Adrenal gland (tissue), 12 donors: Measurements from ENCODE around the gene EMID1. TPM values are rescaled to one million over a fixed set of nuclear protein-coding genes. Genes with fewer than 3 reads are reported as not detected.

ENCODE experiments used
- DNase-seq, 7 donors: peaks; one replicate each; pipeline ENCODE4 v3.0.0-alpha.2; 2019 to 2020
- H3K27ac ChIP-seq, 5 donors: fragments of 200-600 bp; sonication (generic) in 4 of 5; 1 replicate in 3 of 5; 2 replicates in 2 of 5; pipeline versions ENCODE4 v1.5.1 to v1.8.0; 2016 to 2020; ENCODE audit warnings: mild to moderate bottlenecking in 1 of 5
- H3K27me3 ChIP-seq: fragments of 200-600 bp; 2 replicates; pipeline ENCODE4 v1.8.0; 2021
- H3K36me3 ChIP-seq, 2 donors: fragments of 200-600 bp; replicated peaks in 1 of 2; 1 replicate in 1 of 2; 2 replicates in 1 of 2; pipeline versions ENCODE4 v1.5.1 to v1.8.0; 2018 to 2022
- H3K4me1 ChIP-seq, 2 donors: fragments of 200-600 bp; replicated peaks in 1 of 2; 1 replicate in 1 of 2; 2 replicates in 1 of 2; pipeline versions ENCODE4 v1.5.1 to v1.8.0; 2018 to 2021
- H3K4me3 ChIP-seq, 4 donors: fragments of 200-600 bp; sonication (generic) in 3 of 4; one replicate each; pipeline ENCODE4 v1.5.1; 2016 to 2018
- H3K9me3 ChIP-seq, 3 donors: fragments of 200-600 bp; sonication (generic) in 1 of 3; replicated peaks in 1 of 3; 1 replicate in 2 of 3; 2 replicates in 1 of 3; pipeline versions ENCODE4 v1.5.1 to v1.8.0; 2016 to 2021
- POLR2A ChIP-seq, 2 donors: fragments of 450-650 bp; IDR thresholded peaks; one replicate each; pipeline ENCODE4 v1.6.1; 2017; ENCODE audit warnings: antibody characterized with exemption in 2 of 2, mild to moderate bottlenecking in 2 of 2, moderate library complexity in 1 of 2
- WGBS, 4 donors: extraction: QIAGEN DNeasy Blood & Tissue Kit in 2 of 4; methylation state at CpG; one replicate each; pipeline versions ENCODE4 v1.1.5 to v1.1.7; 2013 to 2017; 5-methylcytosine and 5-hydroxymethylcytosine counted together
- intact Hi-C, 2 donors: fragments of 100-400 bp; cut with DNase I; formaldehyde crosslinking; loops; one replicate each; pipeline versions ENCODE4 v1.14.1 to v1.15.0; 2022 to 2023
- polyA plus RNA-seq, 3 donors: library from polyadenylated mRNA; stranded (reverse); fragments of 200-250 nt in 2 of 3; fragments of 350-450 nt in 1 of 3; fragmentation: Illumina TruSeq in 1 of 3; extraction: RNeasy Lipid Tissue Mini Kit (QIAGEN cat#74804) in 1 of 3; gene quantifications; one replicate each; pipeline ENCODE4 v1.2.3, GENCODE V29; 2013 to 2014
- total RNA-seq, 9 donors: library from RNA; depleted of rRNA in 4 of 9; stranded (reverse); fragments of >200 nt in 4 of 9; fragments of 120-200 nt in 1 of 9; fragmentation: NEBNext Ultra II Directional in 1 of 9; extraction: Animal tissue kit (Norgen Biotek cat#: 25700) in 1 of 9; gene quantifications; one replicate each; pipeline versions ENCODE4 v1.1.0 to v1.2.4, GENCODE V29; 2013 to 2023
- TF ChIP-seq, protein P1 (sequence below), 6 experiments: fragments of 450-650 bp in 4 of 6; fragments of 200-600 bp in 2 of 6; sonication (generic) in 1 of 6; IDR thresholded peaks; 1 replicate in 5 of 6; 2 replicates in 1 of 6; pipeline versions ENCODE4 v1.5.1 to v1.8.0; 2016 to 2021; ENCODE audit warnings: antibody characterized with exemption in 6 of 6, mild to moderate bottlenecking in 2 of 6, moderate library complexity in 1 of 6
- donor health status: healthy with polysubstance abuse.
- donor health status: Bipolar disorder and iron deficiency.
- donor health status: DM: yes; HTN: yes; CAD: no.
- donor health status: DM: no; HTN: no; CAD: no.
- donor health status: DM: no; HTN: no; CAD: no.
- donor health status: DM: yes; HTN: yes; CAD: no.

EMID1 gene
- total and polyA plus RNA-seq, 12 donors, result 2.5 to 70.9 (median 38.7) TPM

GRCh38 chr22:29219881-29220670, 14.4 kb downstream of the EMID1 start:
- Histone ChIP-seq H3K9me3 (no peaks in the 10 kb centered on the region), H3K27ac (peak overlapping the region in 1 of 5 donors; percentile 24), H3K4me1 (peaks cover 19 to 29% of the 10 kb centered on the region in 2 donors), H3K27me3 (no peaks in the 10 kb centered on the region), H3K36me3 (no peaks in the 10 kb centered on the region), H3K4me3 (no peak overlapping the region)
- intact Hi-C loops, result loop anchor here in 1 of 2 donors (5.0 kb wide), 1 partner anchor 42 kb away; no protein-coding TSS in a partner anchor
- 83 to 92% (median 88%) methylated on average over 11 to 14 of the region's 14 CpGs for WGBS, 4 donors
- no peak for DNase-seq
- no peak for TF ChIP-seq POLR2A (IDR thresholded peaks at IDR 0.05)
- TF ChIP-seq, protein P1, sequence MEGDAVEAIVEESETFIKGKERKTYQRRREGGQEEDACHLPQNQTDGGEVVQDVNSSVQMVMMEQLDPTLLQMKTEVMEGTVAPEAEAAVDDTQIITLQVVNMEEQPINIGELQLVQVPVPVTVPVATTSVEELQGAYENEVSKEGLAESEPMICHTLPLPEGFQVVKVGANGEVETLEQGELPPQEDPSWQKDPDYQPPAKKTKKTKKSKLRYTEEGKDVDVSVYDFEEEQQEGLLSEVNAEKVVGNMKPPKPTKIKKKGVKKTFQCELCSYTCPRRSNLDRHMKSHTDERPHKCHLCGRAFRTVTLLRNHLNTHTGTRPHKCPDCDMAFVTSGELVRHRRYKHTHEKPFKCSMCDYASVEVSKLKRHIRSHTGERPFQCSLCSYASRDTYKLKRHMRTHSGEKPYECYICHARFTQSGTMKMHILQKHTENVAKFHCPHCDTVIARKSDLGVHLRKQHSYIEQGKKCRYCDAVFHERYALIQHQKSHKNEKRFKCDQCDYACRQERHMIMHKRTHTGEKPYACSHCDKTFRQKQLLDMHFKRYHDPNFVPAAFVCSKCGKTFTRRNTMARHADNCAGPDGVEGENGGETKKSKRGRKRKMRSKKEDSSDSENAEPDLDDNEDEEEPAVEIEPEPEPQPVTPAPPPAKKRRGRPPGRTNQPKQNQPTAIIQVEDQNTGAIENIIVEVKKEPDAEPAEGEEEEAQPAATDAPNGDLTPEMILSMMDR (IDR thresholded peaks at IDR 0.05), result no peak

DNA sequence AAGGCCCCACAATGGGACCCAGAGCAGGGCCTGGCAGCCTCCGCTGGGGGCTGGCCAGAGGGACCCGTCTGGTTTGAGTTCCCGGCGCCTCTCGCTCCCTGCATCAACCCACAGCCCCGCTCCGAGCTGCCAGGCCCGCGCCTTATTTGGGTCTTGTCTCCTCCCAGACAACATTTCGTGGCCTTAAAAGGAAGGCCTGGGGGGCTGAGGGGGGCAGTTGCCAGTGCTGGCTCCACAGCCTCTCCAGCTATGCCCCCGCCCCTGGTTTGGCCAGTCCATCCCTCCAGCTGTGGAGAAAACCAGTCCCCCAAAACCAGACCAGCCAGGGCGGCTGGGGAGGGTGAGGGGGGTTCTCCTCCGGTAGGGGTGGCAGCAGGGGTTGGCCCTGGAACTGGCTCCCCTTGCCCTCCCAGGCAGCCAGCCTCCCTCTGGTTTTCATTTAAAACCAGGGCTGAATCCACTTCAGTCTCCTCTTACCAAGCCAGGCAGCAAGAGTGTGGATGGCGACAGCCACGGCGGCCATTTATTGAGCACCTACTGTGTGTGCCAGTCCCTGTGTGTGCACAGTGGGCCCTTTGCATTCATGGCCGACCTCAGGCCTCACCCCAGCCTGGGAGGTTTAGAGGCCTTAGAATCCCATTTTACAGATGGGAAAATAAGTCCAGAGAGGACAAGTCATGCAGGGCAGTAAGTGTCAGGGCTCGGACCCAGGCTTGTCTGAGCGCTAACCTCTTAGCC, 18.6 kb downstream of the EMID1 start:
- 88 to 93% (median 91%) methylated on average over 7 to 19 of the region's 19 CpGs for WGBS, 4 donors
- Histone ChIP-seq H3K9me3 (no peaks in the 10 kb centered on the region), H3K27ac (peak overlapping the region in 2 of 5 donors; percentile 80 to 89), H3K27me3 (no peaks in the 10 kb centered on the region), H3K4me3 (no peak overlapping the region), H3K36me3 (no peaks in the 10 kb centered on the region), H3K4me1 (peaks cover 18 to 20% of the 10 kb centered on the region in 2 donors)
- DNase-seq, result no peak
- intact Hi-C loops, result no loop called here
- TF ChIP-seq, protein P1 (IDR thresholded peaks at IDR 0.05), result no peak
- no peak for TF ChIP-seq POLR2A (IDR thresholded peaks at IDR 0.05)

DNA sequence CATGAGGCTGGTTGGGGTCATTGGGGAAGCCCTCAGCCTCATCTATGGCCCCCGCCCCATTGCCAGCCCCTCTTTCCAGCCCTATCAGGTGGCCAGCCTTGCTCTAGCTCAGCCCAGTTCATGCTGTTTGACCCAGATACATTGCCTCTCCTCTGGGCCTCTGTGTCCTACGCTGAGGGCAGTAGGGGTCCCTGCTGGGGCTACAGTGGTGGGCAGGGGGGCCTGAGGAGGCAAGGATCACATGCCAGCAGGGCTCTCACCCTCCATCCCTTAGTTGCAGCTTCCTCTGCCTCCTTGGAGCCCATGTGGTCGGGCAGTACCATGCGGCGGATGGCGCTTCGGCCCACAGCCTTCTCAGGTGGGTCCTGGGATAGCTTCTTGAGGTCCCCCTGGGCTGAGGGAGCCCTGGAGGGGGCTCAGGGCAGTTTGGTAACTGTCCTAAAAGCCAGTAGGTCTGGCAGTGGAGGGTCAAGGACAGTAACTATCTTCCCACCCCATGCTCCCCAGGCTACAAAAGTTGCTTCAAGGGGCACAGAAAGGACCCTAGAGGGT, 19.2 kb downstream of the EMID1 start:
- Histone ChIP-seq H3K4me1 (peaks cover 18 to 20% of the 10 kb centered on the region in 2 donors), H3K4me3 (no peak overlapping the region), H3K27ac (peak overlapping the region in 4 of 5 donors; percentile 13 to 89 (median 68)), H3K9me3 (no peaks in the 10 kb centered on the region), H3K27me3 (no peaks in the 10 kb centered on the region), H3K36me3 (no peaks in the 10 kb centered on the region)
- intact Hi-C loops, result no loop called here
- no peak for DNase-seq
- 73 to 98% (median 94%) methylated on average over 2 to 7 of the region's 7 CpGs for WGBS, 4 donors
- TF ChIP-seq POLR2A (IDR thresholded peaks at IDR 0.05), result no peak
- TF ChIP-seq, protein P1 (IDR thresholded peaks at IDR 0.05), result no peak
